Testis (tissue), 3 donors: ENCODE results near the gene PEPD. TPM values are rescaled to one million over a fixed set of nuclear protein-coding genes. Genes with fewer than 3 reads are reported as not detected.

ENCODE experiments used
- DNase-seq: peaks from one replicate; pipeline ENCODE4 v3.0.0-alpha.2; 2019
- H3K27ac ChIP-seq, 2 donors: fragments of 200-600 bp; sonication (generic); one replicate each; pipeline ENCODE4 v1.5.1; 2019
- H3K27me3 ChIP-seq: fragments of 200-600 bp; sonication (generic); one replicate; pipeline ENCODE4 v1.5.1; 2019
- H3K36me3 ChIP-seq: fragments of 200-600 bp; sonication (generic); one replicate; pipeline ENCODE4 v1.5.1; 2017; ENCODE audit warnings: low read depth; ENCODE audit errors: missing control alignments
- H3K4me1 ChIP-seq: fragments of 200-600 bp; sonication (generic); one replicate; pipeline ENCODE4 v1.5.1; 2019
- H3K4me3 ChIP-seq, 2 donors: fragments of 200-600 bp; sonication (generic); one replicate each; pipeline ENCODE4 v1.5.1; 2017 to 2019
- H3K9me3 ChIP-seq: fragments of 200-600 bp; sonication (generic); one replicate; pipeline ENCODE4 v1.5.1; 2017
- POLR2A ChIP-seq: fragments of 450-650 bp; IDR thresholded peaks from one replicate; pipeline ENCODE4 v1.6.1; 2017; ENCODE audit warnings: antibody characterized with exemption, mild to moderate bottlenecking, moderate library complexity
- WGBS, 2 donors: methylation state at CpG; one replicate each; pipeline ENCODE4 v1.1.5; 2018; 5-methylcytosine and 5-hydroxymethylcytosine counted together
- intact Hi-C: fragments of 100-400 bp; cut with DNase I; formaldehyde crosslinking; loops from one replicate; pipeline ENCODE4 v1.15.1; 2023; ENCODE audit warnings: low total_unique reads
- polyA plus RNA-seq: library from polyadenylated mRNA; stranded (reverse); fragments of 350-450 nt; fragmentation: Illumina TruSeq; extraction: RNeasy Lipid Tissue Mini Kit (QIAGEN cat#74804); gene quantifications from one replicate; pipeline ENCODE4 v1.2.3, GENCODE V29; 2014; ENCODE audit warnings: low read depth, low replicate concordance; ENCODE audit not compliant: insufficient read depth
- total RNA-seq, 2 donors: library from RNA; depleted of rRNA; stranded (reverse); fragments of >200 nt; gene quantifications; one replicate each; pipeline ENCODE4 v1.2.3, GENCODE V29; 2016
- TF ChIP-seq, protein P1 (sequence below), 3 experiments: fragments of 450-650 bp in 2 of 3; fragments of 200-600 bp in 1 of 3; sonication (generic) in 1 of 3; IDR thresholded peaks; one replicate each; pipeline ENCODE4 v1.5.1; 2016 to 2019; ENCODE audit warnings: antibody characterized with exemption in 3 of 3, mild to moderate bottlenecking in 2 of 3, moderate library complexity in 1 of 3

Gene PEPD
- total and polyA plus RNA-seq, 3 donors from 2014 or later: 51.1 to 87.9 (median 58.0) TPM

DNA sequence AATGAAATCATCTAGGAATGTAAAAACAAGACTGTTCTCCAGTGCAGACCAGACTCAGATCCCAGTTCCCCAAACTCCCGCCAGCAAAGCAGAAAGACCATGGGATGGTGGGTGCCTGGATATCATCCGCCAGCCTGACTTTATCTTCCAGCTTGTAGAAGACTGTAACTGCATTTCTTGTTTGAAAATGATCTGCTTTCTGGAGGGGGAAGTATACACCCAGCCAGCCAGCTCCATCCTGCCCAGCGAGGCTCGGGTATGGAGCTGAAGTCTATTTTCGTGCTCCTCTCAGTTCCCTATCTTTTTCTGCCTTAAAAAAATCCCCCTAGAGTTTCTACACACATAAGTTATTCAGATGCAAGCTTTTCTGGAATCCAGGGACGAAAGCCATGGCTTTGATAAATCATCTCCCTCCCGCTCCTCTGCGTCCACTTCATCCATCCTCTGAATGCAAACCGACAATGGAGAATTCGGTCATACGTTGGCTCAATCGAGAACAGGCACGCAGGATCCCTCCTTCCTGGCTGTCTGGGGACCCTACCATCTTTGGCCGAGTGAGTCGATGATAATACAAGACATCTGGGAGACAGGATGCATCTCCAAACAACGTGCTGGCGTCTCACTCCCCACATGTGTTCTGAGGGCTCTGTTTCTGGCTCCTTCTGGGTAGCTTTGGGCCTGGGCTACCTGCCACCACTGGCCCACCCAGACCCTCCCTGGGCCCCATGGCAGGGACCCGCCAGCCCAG lies 116.9 kb downstream of the PEPD start:
- H3K9me3 ChIP-seq: no peaks in the 10 kb centered on the region
- H3K4me1 ChIP-seq: no peaks in the 10 kb centered on the region
- TF ChIP-seq, protein P1, sequence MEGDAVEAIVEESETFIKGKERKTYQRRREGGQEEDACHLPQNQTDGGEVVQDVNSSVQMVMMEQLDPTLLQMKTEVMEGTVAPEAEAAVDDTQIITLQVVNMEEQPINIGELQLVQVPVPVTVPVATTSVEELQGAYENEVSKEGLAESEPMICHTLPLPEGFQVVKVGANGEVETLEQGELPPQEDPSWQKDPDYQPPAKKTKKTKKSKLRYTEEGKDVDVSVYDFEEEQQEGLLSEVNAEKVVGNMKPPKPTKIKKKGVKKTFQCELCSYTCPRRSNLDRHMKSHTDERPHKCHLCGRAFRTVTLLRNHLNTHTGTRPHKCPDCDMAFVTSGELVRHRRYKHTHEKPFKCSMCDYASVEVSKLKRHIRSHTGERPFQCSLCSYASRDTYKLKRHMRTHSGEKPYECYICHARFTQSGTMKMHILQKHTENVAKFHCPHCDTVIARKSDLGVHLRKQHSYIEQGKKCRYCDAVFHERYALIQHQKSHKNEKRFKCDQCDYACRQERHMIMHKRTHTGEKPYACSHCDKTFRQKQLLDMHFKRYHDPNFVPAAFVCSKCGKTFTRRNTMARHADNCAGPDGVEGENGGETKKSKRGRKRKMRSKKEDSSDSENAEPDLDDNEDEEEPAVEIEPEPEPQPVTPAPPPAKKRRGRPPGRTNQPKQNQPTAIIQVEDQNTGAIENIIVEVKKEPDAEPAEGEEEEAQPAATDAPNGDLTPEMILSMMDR (IDR thresholded peaks at IDR 0.05): no peak
- no peak for TF ChIP-seq POLR2A
- H3K4me3 ChIP-seq: no peak overlapping the region
- H3K27ac ChIP-seq: no peak overlapping the region
- no peaks in the 10 kb centered on the region for H3K27me3 ChIP-seq
- intact Hi-C loops: loop anchor here (5.0 kb wide), 1 partner anchor 167 kb away; no protein-coding TSS in a partner anchor
- H3K36me3 ChIP-seq: no peaks in the 10 kb centered on the region
- DNase-seq: no peak
- WGBS, 2 donors: 76 to 79% methylated on average over 18 of the region's 18 CpGs

DNA sequence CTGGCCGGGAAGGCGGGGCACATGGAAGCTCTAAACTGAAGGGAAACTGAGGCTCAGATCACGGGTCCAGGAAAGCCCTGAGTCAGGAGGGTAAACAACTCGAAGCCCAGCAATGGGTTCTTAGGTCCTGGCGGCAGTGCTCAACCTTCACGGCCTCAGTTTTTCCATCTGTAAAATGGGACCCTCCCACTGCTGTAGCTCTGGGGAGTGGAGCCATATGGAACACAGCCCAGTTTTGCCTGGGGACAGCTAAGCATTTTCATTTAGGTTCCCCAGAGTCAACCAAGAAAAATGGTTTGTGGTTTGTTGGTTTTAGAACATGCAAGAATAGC lies 117.7 kb downstream of the PEPD start:
- DNase-seq: no peak
- H3K9me3 ChIP-seq: no peaks in the 10 kb centered on the region
- no peak overlapping the region for H3K4me3 ChIP-seq
- intact Hi-C loops: no loop called here
- WGBS, 2 donors: 96% methylated on average over 5 to 6 of the region's 6 CpGs
- TF ChIP-seq, protein P1 (IDR thresholded peaks at IDR 0.05): no peak
- no peak for TF ChIP-seq POLR2A
- H3K27me3 ChIP-seq: no peaks in the 10 kb centered on the region
- H3K4me1 ChIP-seq: no peaks in the 10 kb centered on the region
- no peaks in the 10 kb centered on the region for H3K36me3 ChIP-seq
- no peak overlapping the region for H3K27ac ChIP-seq

DNA sequence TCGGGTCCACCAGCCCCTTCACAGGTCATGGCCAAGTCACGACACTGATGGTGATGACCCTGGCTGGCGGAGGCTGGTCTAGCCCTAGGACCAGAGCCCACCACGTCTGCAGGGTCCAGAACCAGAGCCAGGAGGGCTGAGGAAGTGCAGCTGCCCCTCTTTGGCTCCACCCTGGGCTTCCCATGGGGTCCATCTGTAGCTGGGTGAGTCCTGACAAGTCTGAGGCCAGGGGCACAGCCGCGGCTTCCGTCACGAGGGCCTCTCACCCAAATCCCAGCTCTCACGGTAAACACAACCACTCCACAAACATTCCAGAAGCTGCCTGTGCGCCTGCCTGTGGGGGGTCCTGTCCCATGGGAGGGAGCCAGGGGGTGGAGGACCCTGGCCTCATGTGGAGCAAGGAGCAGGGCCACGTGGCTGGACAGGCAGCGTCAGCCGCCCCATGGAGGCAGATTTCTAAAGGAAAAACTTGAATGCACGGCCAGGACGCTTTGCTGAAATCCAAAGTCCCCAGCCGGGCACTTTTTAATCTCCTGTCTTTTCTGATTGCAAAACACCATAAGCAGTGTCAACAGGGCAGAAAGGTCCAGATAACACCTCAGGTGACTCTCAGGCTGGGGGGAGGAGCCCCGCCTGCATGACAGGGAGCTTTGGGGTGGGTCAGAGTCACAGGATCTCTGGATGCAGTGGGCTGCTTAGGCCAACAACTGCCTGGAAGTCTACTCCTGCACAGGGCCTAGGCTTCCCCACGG lies 118.2 kb downstream of the PEPD start:
- no peak for TF ChIP-seq POLR2A
- TF ChIP-seq, protein P1 (IDR thresholded peaks at IDR 0.05): no peak
- H3K27ac ChIP-seq: no peak overlapping the region
- H3K27me3 ChIP-seq: no peaks in the 10 kb centered on the region
- intact Hi-C loops: no loop called here
- no peak for DNase-seq
- no peaks in the 10 kb centered on the region for H3K36me3 ChIP-seq
- 90% methylated on average over 16 to 18 of the region's 18 CpGs for WGBS, 2 donors
- no peaks in the 10 kb centered on the region for H3K9me3 ChIP-seq
- H3K4me3 ChIP-seq: no peak overlapping the region
- H3K4me1 ChIP-seq: no peaks in the 10 kb centered on the region

DNA sequence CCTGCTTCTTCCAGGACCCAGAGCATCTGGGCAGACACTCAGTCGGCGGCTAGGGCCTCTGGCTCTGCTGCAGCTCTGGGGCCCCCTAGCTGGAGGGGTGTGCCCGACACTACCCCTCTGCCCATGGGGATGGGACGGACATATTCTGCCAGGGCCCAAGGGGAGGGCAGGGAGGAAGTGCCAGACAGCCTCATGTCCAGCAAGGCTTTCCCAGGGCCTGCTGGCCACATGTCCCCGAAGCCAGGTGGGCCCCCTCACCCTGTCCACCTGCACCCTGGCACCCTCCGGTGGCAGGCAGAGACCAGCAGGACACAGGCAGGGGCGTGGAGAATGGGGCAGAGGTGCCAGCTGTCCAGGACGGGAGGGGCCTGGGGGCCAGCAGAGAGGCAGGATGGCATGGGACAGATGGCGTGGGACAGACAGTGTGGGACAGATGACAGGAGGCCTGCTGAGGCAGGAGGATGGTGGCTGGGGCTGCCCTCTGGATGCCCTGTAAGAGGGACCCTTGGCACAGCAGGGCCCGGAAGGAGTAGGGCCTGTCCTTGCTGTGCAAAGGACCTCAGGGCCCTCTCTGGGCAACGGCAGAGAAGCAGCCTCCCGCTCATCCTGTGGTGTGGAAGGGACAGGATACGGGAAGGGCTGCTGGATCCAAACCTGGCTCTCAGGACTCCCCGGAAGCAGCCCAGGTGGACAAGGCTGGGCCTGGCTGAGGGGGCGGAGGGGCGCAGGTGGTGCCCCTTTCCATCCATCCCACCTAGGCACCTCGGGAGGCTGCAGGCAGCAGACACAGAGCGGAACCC lies 119.0 kb downstream of the PEPD start:
- no peak overlapping the region for H3K27ac ChIP-seq
- no peak for DNase-seq
- H3K9me3 ChIP-seq: no peaks in the 10 kb centered on the region
- no peaks in the 10 kb centered on the region for H3K27me3 ChIP-seq
- 91 to 93% methylated on average over 8 to 18 of the region's 18 CpGs for WGBS, 2 donors
- no peak for TF ChIP-seq POLR2A
- TF ChIP-seq, protein P1 (IDR thresholded peaks at IDR 0.05): no peak
- no peaks in the 10 kb centered on the region for H3K36me3 ChIP-seq
- intact Hi-C loops: no loop called here
- H3K4me3 ChIP-seq: no peak overlapping the region
- H3K4me1 ChIP-seq: no peaks in the 10 kb centered on the region
